K562 treated with DMSO at 1 percent for 12 hours (cell line): Measurements from ENCODE around the gene MGAT4D. TPM values are rescaled to one million over a fixed set of nuclear protein-coding genes. Genes with fewer than 3 reads are reported as not detected.

Experiments
- total RNA-seq: library from RNA; unstranded; fragments of 300-600 nt; gene quantifications from 2 replicates; pipeline ENCODE4 v1.2.3, GENCODE V29; 2022; ENCODE audit not compliant: insufficient read depth

Gene MGAT4D
- total RNA-seq: not detected in 2 replicates

DNA sequence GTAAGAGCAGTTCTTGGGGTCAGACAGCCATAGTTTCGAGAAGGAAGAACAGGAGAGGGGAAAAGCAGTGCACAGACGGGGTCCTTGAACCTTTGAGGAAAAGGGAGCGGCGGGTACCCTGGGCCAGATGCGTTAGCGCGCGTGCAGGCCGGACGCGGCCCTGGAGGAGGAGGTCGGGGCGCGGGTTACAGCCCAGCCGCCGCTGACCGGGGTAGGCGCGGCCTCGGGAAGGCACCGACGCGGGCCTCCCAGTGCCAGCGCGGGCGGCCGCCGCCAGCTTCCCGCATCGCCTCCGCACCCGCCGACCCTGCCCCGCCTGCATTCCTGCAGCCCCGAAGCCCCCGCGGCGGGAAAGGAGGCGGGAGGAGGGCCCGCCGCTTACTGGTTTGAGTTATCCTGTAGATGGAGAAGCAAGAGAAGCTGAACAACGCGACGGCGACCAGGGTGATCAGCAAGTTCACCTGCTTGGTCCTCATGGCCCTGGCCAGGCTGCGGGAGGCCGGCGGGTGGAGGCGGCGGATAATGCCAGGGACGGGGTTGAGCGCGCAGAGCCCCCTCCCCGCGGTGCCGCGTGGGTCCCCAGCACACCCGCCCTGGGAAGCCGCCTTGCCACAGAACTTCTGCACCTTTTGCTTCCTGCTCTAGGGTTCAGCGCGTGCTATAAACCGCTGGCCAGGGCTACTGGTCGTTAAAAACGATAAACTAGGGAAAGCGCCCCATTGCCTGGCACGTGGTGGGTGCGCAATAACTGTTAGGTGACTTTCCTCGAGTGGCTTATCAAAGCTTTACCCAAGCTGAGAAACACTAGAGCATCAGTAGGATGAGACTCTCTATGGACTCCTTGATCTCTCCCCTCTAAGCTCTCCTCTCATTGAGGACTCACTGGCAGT lies at the start of gene MGAT4D:
MGAT4D (minus strand) TSS at position 547 of the 890 bp plus-strand sequence; CDS start at position 476, 71 bp downstream.

DNA sequence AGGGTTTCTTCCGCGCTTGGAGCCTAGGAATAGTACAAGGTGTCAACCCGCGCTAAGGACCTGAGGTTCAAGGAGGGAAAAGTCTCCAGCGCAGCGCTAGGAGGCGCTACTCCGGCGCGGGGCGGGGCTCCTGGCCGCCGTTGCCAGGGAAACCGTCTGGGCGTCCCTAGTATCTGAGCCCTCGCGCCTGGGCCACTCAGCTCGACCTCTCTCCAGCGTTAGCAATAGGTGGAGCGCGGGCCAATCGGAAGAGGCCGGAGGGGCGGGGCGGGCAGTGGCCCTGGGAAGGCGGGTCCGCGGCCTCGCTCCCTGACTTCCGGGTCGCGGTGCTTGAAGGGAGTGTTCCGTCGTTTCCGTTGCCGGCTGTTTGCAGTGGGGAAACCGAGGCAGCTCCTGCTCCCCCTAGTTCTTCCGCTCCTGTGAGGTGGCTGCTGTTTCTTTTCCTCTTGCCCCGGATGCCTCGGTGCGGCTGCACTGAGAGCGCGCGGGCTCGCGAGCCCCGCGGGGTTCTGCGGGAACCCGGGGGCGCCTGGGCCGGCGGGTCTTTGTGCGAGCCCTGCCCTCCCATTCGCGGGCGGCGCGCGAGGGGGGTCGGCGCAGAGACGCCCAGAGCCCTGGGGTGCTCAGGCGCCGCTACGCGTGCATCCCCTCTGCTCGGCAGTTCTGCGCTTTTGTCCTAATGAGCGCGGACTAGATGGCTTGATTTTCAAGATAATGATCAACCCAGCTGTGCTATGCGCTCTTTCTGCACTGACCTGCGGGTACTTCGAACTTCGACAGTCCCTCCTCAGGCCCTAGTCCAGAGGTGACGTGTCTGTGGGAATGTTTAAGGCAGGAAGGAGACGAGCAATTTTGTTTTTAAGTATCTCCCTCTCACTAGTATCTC lies 26.0 kb upstream of the MGAT4D start, which contains the start of gene ELMOD2:
ELMOD2 (plus strand) TSS at position 312 of the 886 bp plus-strand sequence. CDS start 1,261 bp downstream, outside the sequence.

DNA sequence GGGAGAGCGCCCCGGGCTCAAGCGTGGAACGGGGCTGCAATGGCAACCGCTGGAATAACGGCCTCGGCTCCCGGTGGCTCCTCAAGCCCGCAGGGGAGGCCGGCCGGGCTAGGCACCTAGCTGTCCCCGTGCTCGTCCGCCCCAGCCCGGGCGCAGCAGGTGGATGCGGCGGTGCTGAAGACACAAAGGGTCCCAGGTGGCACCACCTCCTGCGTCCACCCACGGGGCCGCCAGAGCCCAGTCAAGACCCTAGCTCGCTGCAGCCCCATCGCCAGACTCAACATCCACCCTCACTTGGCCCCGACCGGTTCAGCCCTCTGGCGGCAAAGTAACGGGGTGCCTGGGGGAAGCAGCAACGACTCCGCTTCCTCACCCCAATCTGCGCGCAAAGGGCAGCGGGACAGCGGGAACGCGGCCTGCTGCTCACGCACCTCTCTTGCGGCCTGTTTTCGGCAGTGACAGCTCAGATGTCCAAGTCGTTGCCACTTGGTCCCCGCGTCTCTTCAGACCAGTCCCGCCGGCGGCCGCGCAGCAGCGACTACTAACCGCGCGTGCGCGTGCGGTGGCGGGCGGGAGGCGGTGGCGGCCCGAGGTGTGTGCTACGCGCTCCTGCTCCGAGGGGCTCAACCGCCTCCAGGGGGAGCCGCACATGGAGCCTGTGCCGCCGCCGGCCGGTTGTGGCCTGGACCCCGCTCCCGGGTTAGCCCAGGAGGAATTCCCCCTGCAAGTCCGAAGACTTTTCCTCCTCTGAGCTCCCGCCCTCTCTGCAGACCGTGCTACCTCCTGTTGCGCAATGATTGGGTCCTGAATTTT lies 70.8 kb downstream of the MGAT4D start, which contains the start of gene CLGN:
CLGN (minus strand) TSS at position 543 of the 813 bp plus-strand sequence. CDS start 14,570 bp downstream, outside the sequence.

Other genes starting within 250 kb of the MGAT4D start
- gene SCOC, start 124.6 kb downstream of the MGAT4D start, total RNA-seq: 17.0 and 33.6 TPM in 2 replicates
- gene CLGN, start 70.6 kb downstream of the MGAT4D start, total RNA-seq: 11.2 and 17.7 TPM in 2 replicates
- gene ELMOD2, start 25.9 kb upstream of the MGAT4D start, total RNA-seq: 6.0 and 15.8 TPM in 2 replicates
- gene UCP1, start 70.7 kb upstream of the MGAT4D start, total RNA-seq: not detected in 2 replicates